Measurements from ENCODE around the gene CDKN1C.

Gene CDKN1C

GRCh38 chr11:2885678-2886081, at the start of gene CDKN1C:
Gene CDKN1C (minus strand): TSS chr11:2885775. CDS start chr11:2885456, 319 bp downstream.
- peak; percentile 27 for DNase-seq

DNA sequence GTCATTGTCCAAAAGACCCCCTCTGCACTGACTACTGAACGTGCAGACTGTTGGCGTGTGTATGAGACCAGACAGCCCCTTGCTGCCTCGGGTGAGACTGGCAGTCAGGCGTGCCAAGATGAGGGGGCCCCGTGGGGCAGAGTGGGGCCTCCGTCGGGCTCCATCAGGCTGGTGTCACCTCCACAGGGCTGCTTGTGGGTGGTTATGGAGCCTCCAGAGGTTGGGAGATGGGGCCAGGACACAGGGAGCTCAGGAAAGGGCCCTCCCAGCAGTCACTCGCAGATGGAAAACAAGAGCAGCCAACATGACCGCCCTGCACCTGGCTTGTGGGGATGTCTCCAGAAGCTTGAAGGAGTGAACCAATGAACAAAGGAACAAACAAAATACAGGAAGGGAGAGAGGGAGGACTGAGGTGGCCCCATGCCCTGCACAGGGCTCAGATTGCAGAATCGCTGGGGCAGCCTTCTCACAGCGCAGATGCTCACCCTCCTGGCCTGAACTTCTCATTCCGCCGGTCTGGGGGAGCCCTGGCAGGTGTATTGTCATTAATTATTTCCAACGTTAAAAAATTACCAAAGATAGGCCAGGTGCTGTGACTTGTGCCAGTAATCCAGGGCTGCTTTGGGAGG, 49.1 kb upstream of the CDKN1C start:
- no peak for DNase-seq

- no peak for DNase-seq
Observed at GRCh38 chr11:2934021-2934550, 48.5 kb upstream of the CDKN1C start.

GRCh38 chr11:2933375-2934020, 47.9 kb upstream of the CDKN1C start:
- DNase-seq, result peak; percentile 58

DNA sequence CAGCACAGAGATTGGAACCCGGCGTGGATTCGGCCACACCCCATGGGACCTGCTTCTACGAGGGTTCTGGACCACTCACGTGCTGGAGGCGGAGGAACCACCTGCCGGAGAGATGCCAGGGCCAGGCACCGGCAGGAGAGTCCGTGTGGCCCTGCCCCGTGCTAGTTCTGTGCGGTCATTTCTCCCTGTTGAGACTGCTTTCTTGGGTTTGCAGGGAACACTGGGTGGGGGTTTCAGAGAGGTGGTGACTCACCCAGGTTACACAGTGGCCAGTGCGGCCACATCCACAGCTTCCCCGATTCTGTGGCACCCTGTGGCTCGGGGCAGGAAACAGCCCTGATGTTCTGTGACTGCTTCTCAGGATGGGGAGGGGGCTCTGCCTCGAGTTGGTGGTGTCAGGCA, 47.3 kb upstream of the CDKN1C start:
- DNase-seq, result no peak

DNA sequence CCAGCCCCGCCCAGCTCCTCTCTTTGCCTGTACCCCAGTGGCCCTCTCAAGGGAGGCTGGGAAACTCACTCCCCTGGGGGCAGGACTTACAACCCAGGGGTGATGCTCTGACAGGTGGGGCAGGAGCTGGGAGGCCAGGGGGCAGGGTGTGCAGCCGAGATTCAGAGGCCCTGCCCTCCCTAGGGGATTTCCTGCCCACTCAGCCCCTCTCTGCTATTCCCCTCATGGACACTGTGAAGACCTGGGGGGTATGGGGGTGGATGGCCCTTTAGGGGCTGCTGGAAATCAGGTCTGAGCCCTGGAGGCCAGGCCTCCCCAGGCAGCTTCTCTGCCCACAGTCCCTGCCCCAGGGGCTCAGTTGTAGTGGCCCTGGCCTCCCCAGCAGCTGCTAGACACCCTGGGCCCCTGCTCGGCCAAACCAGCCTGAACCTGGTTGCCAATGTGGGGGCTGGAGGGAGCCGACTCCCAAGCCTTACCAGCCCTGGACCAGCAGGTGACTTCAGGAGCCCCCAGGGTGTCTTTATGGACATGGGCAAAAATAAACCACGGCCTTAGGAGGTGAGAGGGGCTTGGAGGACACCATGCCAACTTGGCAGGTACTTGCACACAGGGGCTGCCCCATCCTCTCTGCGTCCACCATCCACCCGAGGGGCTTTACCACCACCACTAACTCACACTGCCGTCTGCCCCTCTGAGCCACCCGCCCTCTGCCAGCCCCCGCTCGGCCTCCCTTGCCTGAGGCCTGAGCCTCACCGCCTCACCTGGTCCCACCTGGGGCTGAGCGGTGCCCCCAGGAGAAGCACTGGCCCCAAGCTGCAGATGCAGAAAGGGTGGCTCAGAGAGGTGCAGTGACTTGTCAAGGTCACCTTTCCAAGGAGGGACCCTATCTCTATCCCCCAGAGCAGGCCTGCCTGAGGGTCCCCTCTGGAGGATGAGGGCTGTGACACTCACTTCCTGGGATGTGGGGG, 46.5 kb upstream of the CDKN1C start:
- no peak for DNase-seq

DNA sequence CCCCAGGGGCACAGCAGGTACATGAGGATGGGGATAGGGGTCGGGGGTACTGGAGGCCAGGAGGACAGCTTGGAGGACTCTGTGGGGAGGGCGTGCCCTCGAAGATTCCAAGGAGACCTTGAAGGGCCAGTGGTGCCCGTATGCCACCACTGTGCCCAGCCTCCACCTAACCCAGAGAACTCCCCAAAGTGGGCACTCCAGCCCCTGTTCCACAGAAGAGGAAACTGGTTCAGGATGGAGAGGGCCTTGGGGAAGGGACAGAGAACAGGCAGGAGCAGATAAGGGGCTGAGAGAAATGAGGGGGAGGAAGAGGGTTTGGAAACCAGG, 45.8 kb upstream of the CDKN1C start:
- no peak for DNase-seq

- peak; percentile 47 for DNase-seq
Observed at GRCh38 chr11:2930704-2931419, 45.3 kb upstream of the CDKN1C start.

DNA sequence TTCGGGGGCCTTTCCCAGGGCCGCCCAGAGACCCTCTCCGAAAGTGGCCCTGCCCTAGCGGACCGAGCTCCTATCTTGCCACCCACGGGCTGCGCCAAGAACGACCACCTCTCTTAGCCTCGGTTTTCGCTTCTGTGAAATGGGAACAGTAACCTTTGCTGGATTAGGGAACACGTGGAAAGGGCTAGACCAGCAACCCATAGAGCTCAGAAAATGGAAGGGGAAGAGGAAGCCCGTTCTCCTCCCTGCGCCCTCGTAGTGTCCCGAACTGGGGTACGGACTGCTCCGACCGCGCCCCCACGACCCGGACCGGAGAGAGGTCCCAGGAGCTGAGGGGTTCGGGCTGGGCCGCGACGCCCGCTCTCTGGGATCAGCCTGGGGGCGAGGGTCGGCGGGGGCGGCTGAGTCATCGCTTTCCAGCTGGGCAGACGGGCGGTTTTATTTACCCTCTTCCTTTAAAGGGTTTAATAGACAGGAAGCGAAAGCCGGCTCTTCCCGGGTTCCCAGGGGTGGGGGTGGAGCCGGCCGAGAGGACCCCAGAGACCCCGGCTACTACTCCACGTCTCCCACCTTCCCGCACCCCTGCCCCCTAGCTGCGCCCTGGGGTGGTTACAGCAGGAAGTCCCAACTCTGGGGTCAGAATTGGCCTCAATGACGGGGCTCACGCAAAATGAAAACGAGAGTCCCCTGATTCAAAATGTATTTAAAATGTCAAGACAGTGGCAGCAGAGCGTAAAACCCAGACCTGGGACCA, 44.6 kb upstream of the CDKN1C start:
- DNase-seq, result no peak

DNA sequence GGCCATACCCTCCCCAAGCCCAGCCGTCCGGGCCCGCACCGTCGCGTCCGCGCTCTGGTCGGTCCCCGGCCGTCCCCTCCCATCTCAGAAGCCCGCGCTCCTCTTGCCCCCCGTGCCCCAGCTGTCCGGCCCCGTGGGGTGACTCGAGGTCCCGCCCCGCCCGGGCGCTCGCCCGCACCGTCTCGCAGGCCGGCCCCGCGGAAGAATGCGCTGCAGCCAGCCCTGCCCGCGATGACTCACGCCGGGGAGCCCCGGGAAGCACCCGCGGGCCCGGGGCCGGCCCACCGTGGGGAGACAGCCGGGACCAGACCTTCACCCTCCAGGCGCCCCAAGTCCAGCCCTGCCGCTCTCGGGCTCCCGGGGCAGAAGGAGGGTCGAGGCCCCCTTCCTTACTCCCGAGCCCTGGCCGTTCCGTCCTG, 44.0 kb upstream of the CDKN1C start:
- DNase-seq, result no peak

DNA sequence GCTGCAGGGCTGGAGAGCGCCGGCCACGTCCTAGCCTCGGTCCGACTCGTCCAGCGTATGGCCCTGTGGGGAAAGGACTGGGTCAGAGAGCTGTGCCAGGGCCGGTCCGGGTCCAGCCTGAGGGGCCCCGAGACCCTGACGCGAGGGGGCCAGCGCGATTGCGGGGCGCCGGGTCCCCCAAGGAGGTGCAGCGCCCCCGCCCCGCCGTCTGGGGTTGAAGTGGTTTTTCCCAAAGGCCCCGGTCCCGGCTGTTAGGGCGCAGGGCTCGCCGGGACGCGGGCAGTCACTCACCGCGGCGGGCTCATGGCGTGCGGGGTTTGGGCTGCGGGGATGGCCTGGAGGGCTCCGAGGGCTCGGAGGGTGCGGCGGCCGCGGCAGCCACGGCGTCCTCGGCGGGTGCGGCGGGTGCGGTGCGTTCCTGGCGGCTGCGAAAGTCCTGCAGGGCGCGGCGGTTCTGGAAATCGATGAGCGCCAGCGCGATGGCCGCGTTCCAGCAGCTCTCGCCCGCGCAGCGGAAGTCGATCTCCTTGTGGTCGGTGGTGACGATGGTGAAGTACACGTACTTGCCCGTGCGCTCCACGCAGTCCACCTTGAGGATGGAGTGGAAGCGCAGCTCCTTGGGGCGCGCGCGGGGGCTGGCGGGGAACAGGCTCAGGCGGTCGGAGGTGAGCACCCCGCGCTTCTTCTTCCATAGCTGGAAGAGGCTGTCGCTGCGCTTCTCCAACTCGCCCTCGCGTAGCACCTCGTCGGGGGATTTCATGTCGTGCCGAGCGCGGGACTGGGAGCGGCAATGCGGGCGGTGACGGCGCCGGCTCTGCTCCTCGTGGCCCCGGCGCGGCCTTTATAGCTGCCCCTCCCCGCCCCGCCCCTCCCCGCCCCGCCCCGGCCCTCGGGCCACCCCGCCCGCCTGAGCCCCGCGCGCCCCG, 43.3 kb upstream of the CDKN1C start, which contains the start of gene PHLDA2:
Gene PHLDA2, minus strand, starts transcription at position 816 of the 926 bp plus-strand sequence. Its CDS starts 56 bp downstream, at position 760.
- peak; percentile 10 for DNase-seq

- no peak for DNase-seq
Observed at GRCh38 chr11:2927851-2928604, 42.5 kb upstream of the CDKN1C start.

DNA sequence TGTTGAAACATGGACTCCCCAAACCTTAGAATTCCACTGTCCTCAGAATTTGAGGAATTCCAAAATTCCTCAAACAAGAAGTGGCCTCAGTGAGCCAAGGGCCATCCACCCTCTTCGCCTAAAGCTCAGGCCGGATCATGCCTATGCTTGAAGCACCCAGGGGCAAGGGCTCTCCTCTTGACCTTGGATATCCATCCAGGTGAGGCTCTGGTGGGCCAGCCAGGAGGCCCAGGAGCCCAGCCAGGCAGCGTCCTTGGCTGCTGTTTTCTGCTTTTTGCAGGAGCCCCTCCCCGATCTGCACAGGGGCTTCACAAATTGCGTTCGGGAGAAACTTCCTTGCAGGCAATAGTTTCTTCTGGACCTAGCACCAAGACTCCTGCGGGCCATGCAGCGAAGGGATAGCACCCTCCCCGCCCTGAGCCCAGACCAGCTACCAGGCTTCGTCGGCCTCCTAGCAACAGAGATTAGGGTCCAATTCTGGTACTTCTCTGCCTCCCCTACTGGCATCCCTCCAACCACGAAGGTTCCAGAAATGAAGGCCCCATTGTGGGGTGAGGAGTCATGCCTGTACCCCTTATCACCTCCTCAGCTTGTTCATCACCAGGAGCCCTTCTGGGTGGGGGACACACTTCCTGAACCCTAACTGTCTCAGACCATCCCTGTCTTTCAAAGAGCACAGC, 41.7 kb upstream of the CDKN1C start:
- DNase-seq, result no peak

DNA sequence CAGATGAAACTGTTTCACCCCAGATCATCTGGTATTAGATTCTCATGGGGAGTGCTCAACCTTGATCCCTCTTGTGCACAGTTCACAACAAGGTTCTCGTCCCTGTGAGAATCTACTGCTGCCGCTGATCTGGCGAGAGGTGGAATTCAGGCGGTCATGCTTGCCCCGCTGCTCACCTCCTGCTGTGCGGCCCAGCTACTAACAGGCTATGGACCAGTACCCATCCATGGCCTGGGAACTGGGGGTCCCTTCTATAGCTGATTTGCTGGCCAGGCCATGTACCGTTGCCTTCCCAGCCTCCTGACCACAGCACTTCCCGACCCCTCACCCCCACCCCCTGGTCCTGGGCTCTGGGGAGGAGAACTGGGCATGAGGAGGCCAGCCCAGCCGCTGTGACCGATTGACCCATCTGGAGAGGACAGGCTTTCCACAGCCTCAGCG, 41.1 kb upstream of the CDKN1C start:
- DNase-seq, result no peak

DNA sequence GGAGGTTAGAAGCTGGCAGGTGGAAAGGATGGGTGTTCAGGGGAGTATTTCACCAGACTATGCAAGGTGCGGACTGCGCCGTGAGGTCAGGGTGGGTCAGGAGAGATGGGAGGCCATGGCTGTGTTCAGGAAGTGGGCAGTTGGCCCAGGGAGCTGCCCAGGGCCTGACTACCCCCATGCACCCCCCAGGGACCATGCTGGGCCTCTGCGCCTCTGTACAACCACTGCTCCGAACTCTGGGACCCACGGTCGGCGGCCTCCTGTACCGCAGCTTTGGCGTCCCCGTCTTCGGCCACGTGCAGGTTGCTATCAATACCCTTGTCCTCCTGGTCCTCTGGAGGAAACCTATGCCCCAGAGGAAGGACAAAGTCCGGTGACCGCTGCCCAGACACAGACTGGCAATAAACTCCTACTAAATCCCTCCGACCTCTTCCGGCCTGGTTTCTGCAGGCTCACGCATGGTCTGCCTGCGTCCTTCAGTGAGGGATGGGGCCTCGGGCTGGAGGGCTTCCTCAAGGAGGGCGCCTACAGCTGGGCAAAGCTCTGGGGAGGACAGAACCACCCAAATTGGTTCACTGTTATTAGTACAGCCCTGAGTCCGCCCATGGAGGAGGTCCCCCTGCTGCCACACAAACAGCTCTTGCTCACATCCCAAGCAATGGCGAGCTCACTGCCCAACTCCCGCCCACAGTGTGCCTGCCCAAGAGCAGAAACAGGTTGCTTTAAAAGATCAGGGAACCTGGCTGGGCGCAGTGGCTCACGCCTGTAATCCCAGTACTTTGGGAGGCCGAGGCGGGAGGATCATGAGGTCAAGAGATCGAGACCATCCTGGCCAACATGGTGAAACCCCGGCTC, 39.5 kb upstream of the CDKN1C start:
- DNase-seq, result no peak

DNA sequence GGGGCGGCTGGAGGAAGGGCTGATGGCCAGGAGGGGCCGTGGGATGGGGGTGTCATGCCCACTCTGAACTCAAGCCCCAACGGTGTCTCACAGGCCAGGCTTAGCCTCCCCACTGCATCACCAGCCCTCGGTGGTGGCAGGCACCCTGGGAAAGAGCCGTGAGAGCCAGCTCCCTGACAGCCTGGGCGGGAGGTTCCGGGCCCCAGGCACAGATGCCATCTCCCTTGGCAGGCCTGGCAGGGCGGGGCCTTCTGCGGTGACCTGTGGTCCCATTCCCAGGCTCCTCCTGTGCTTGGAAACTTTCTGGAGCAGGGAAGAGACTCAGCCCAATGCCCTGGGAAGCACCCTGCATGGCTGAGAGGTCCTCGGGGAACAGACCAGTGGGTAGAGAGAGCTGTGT, 38.8 kb upstream of the CDKN1C start:
- DNase-seq, result no peak

DNA sequence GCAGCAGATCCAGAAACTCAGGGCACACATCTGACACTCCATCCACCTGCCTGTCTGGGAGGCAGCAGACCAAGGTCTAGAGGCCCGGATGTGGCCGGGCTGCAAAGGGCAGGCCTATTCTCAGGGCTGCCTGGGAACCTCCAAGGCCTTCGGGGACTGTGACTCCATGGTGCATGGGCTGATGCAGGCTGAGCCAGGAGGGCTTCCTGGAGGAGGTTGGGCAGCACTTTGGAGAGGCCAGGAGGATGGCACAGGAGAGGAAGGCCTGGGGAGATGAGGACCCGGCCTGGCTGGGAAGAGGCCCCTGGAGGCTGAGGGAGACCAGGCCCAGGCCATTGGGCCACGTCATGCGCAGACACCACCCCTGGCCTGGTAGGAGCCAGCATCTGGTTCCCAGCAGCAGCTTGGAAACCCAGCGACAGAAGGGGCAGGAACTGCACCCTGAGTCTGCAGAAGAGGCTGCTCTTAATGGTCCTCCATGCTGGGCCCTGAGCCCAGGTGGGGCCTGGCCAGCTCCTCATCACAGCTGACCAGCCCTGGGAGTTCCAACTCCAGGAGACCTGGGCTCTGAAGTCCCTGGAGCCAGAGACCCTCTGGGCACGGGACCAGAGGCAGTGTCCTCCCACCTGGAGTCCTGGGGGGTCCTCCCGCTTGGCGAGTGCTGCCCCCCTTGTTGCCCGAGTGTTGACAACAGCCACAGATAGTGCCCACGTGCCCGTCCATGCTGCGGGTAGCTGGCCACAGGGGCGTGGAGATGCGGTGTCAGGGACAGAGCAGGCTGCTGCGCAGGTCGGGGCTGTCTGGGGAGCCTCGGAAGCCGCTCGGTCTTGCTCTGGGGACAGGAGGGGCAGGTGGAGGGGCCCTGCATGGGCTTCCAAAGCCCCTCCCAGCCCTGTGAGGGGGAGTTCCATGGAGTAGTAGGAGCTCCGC, 38.1 kb upstream of the CDKN1C start:
- DNase-seq, result no peak
